Upper lobe of left lung (tissue), 6 donors: ENCODE data around the gene CSH1. TPM values are rescaled to one million over a fixed set of nuclear protein-coding genes. Genes with fewer than 3 reads are reported as not detected.
"Not testable (repeated sequence)": the region's sequence is repeated elsewhere in the genome, so short reads cannot be mapped to it uniquely, and the experiment has no call there.

Experiments used
- ATAC-seq, 2 donors: fragments of 200-7000 bp; cut with Tn5 transposase; one replicate each; pipeline ENCODE4 v1.9.1; 2022; ENCODE audit warnings: mild to moderate bottlenecking in 2 of 2, moderate library complexity in 2 of 2; ENCODE audit not compliant: low FRiP score in 2 of 2
- DNase-seq, 2 donors: peaks; one replicate each; pipeline ENCODE4 v3.0.0-alpha.2; 2019 to 2020
- H3K27ac ChIP-seq, 4 donors: fragments of 200-600 bp; sonication (generic); one replicate each; pipeline ENCODE4 v1.5.1; 2016 to 2019
- H3K27me3 ChIP-seq, 4 donors: fragments of 200-600 bp; sonication (generic); one replicate each; pipeline ENCODE4 v1.5.1; 2017 to 2019
- H3K36me3 ChIP-seq, 4 donors: fragments of 200-600 bp; sonication (generic); one replicate each; pipeline ENCODE4 v1.5.1; 2016 to 2019
- H3K4me1 ChIP-seq, 4 donors: fragments of 200-600 bp; sonication (generic); one replicate each; pipeline ENCODE4 v1.5.1; 2018 to 2019
- H3K4me3 ChIP-seq, 4 donors: fragments of 200-600 bp; sonication (generic); one replicate each; pipeline ENCODE4 v1.5.1; 2017 to 2019; ENCODE audit warnings: mild to moderate bottlenecking in 2 of 4, moderate library complexity in 1 of 4
- H3K9me3 ChIP-seq, 4 donors: fragments of 200-600 bp; sonication (generic); one replicate each; pipeline ENCODE4 v1.5.1; 2018 to 2019
- CTCF ChIP-seq, 6 experiments: fragments of 450-650 bp in 4 of 6; fragments of 200-600 bp in 2 of 6; sonication (generic) in 2 of 6; IDR thresholded peaks; one replicate each; pipeline ENCODE4 v1.5.1; 2016 to 2019; ENCODE audit warnings: antibody characterized with exemption in 6 of 6
- EP300 ChIP-seq, 4 donors: sonication (generic); formaldehyde crosslinking; IDR thresholded peaks; one replicate each; pipeline ENCODE4 v1.5.1; 2017; ENCODE audit warnings: antibody characterized with exemption in 4 of 4, control low read depth in 2 of 4
- POLR2A ChIP-seq, 4 donors: fragments of 450-650 bp; IDR thresholded peaks; one replicate each; pipeline ENCODE4 v1.5.1; 2016 to 2017; ENCODE audit warnings: antibody characterized with exemption in 4 of 4, mild to moderate bottlenecking in 2 of 4
- POLR2AphosphoS5 ChIP-seq, 2 donors: sonication (generic); formaldehyde crosslinking; IDR thresholded peaks; one replicate each; pipeline ENCODE4 v1.5.1; 2017; ENCODE audit warnings: antibody characterized with exemption in 2 of 2
- WGBS, 2 donors: methylation state at CpG; one replicate each; pipeline ENCODE4 v1.1.5; 2017 to 2018; 5-methylcytosine and 5-hydroxymethylcytosine counted together
- total RNA-seq, 6 donors: library from RNA; depleted of rRNA in 4 of 6; stranded (reverse); fragments of >200 nt in 4 of 6; gene quantifications; one replicate each; pipeline versions ENCODE4 v1.1.0 to v1.2.1, GENCODE V29; 2016 to 2021
- donor health status: DM: no; HTN: no; CAD: no; lungs with moderate emphysema.
- donor health status: DM: no; HTN: yes; CAD: no; lungs with severe emphysema.

The CSH1 gene
- not detected for total RNA-seq

- H3K27ac ChIP-seq, H3K9me3 ChIP-seq, H3K4me3 ChIP-seq, H3K36me3 ChIP-seq, H3K27me3 ChIP-seq, DNase-seq, H3K4me1 ChIP-seq, ATAC-seq: not testable (repeated sequence)
- WGBS, 2 donors: 90 to 94% methylated on average over 5 to 7 of the region's 14 CpGs
Measured at GRCh38 chr17:63896524-63897354, at the start of gene CSH1. Gene CSH1, minus strand, starts transcription at chr17:63896574. Its CDS starts 63 bp downstream, at chr17:63896511.

DNA sequence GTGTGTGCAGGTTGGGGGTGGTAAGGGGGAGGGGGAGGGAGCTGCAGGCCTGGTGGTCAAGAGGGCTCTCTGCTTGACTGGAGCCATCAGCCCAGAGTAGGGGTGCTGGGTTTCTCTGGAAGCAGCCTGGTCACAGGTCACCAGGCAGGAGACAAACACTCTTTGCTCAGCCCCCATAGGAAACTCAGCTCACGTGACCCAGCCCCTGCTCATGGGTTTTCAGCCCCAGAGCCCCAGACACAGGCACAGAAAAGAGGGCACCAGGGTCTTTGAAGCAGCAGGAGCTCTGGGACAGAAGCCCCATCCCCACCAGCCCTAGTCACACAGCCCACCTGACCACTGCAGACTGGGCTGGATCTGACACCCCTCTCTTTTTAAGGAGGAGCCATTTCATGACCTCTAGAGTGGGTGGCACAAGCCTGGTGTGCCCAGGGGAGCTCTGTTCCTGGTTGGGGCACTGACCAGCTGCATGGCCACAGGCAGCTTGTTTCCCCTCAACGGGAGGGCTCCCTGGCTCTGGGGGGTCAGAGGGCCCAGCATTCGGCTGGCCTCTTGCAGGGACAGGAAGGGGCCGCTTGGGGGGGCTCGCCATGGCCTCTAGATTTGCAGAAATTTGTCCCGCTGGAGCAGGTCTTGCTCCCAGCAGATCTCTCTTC, 49.5 kb upstream of the CSH1 start:
- Histone ChIP-seq H3K27ac (no peak overlapping the region), H3K36me3 (no peaks in the 10 kb centered on the region), H3K9me3 (no peaks in the 10 kb centered on the region), H3K4me1 (peaks cover 5 to 15% (median 10%) of the 10 kb centered on the region in 4 donors), H3K4me3 (no peak overlapping the region), H3K27me3 (no peaks in the 10 kb centered on the region)
- no peak for ATAC-seq
- no peak for DNase-seq
- WGBS, 2 donors: 47 to 52% methylated on average over 6 of the region's 6 CpGs
- no peak for TF ChIP-seq EP300 (IDR thresholded peaks at IDR 0.05)
- no peak for TF ChIP-seq POLR2AphosphoS5 (IDR thresholded peaks at IDR 0.05)
- TF ChIP-seq POLR2A (IDR thresholded peaks at IDR 0.05): no peak
- TF ChIP-seq CTCF (IDR thresholded peaks at IDR 0.05): no peak

DNA sequence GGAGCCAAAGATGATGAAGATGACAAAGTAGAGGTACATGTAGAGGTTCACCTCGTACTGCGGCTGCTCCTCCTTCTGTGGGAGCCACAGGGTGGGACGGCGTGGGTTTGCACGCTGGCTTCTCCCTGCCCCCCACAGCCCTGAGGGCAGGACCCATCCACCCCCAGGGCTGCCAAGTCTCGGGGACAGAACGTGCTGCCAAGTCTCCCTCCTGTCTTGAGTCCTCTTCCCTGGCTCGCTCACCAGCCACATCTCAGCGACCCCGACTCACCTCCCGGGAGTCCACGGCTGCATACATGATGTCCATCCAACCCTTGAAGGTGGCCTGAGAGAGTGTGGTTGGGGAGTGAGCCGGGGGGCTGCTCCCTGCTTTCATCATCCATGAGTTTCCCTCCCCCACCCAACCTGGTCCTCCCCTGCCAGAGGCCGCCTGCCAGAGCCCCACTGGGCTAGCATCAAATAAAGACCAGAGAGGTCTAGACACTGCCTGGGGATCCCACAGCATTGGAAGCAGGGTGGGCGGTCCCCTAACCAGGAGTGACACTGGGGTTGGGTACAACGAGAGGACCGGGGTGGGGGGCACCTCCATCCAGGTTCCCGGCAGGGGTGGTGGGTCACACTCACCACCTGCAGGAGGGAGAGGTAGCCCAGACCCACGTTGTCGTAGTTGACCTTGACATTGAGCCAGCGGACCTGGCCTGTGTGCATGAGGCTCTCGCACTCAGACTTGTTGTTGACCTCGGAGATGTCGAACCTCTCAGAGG, 48.5 kb upstream of the CSH1 start:
- no peak for TF ChIP-seq EP300 (IDR thresholded peaks at IDR 0.05)
- TF ChIP-seq POLR2AphosphoS5 (IDR thresholded peaks at IDR 0.05): no peak
- TF ChIP-seq CTCF (IDR thresholded peaks at IDR 0.05): no peak
- no peak for TF ChIP-seq POLR2A (IDR thresholded peaks at IDR 0.05)
- Histone ChIP-seq H3K4me3 (no peak overlapping the region), H3K27ac (no peak overlapping the region), H3K27me3 (no peaks in the 10 kb centered on the region), H3K4me1 (peaks cover 5 to 15% (median 10%) of the 10 kb centered on the region in 4 donors), H3K9me3 (no peaks in the 10 kb centered on the region), H3K36me3 (no peaks in the 10 kb centered on the region)
- no peak for ATAC-seq
- no peak for DNase-seq
- 91 to 95% methylated on average over 14 to 22 of the region's 24 CpGs for WGBS, 2 donors

- Histone ChIP-seq H3K36me3 (no peaks in the 10 kb centered on the region), H3K4me3 (no peak overlapping the region), H3K27me3 (no peaks in the 10 kb centered on the region), H3K9me3 (no peaks in the 10 kb centered on the region), H3K27ac (no peak overlapping the region), H3K4me1 (peaks cover 5 to 15% (median 10%) of the 10 kb centered on the region in 4 donors)
- DNase-seq (no peak), ATAC-seq (no peak)
- 85 to 91% methylated on average over 6 to 9 of the region's 9 CpGs for WGBS, 2 donors
- TF ChIP-seq EP300 (IDR thresholded peaks at IDR 0.05) (no peak), POLR2A (IDR thresholded peaks at IDR 0.05) (no peak), CTCF (IDR thresholded peaks at IDR 0.05) (no peak), POLR2AphosphoS5 (IDR thresholded peaks at IDR 0.05) (no peak)
Measured at GRCh38 chr17:63943745-63944144, 47.4 kb upstream of the CSH1 start.
